ENCODE data around the gene SLC5A7.

Gene SLC5A7

DNA sequence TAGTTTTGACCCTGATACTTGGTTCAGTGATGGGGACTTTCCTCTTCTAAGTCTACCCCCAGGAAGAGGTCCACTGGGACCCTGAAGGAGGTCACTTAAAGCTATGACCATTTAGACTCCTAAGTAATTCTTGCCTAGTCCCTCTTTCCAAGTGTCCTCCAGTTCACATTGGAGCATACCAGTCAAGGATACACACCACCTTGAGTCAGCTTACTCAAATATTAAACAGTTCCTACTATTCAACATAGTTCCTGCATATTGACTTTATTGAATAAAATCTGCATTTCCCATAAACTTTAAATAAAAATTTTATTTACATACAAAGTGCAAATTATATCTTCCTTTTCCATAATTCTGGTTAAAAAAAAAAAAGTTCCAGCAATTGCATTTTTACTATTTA is 36.3 kb downstream of the SLC5A7 start:
- TF ChIP-seq, protein P1, sequence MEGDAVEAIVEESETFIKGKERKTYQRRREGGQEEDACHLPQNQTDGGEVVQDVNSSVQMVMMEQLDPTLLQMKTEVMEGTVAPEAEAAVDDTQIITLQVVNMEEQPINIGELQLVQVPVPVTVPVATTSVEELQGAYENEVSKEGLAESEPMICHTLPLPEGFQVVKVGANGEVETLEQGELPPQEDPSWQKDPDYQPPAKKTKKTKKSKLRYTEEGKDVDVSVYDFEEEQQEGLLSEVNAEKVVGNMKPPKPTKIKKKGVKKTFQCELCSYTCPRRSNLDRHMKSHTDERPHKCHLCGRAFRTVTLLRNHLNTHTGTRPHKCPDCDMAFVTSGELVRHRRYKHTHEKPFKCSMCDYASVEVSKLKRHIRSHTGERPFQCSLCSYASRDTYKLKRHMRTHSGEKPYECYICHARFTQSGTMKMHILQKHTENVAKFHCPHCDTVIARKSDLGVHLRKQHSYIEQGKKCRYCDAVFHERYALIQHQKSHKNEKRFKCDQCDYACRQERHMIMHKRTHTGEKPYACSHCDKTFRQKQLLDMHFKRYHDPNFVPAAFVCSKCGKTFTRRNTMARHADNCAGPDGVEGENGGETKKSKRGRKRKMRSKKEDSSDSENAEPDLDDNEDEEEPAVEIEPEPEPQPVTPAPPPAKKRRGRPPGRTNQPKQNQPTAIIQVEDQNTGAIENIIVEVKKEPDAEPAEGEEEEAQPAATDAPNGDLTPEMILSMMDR (IDR thresholded peaks at IDR 0.05; ENCODE audit: insufficient read depth, low read length, poor library complexity, severe bottlenecking): no peak
- Histone ChIP-seq H3K27me3 (replicated peaks; ENCODE audit: control insufficient read depth, insufficient read depth, low read length) (no peaks in the 10 kb centered on the region), H3K4me3 (replicated peaks; ENCODE audit: low read depth, low read length) (no peak overlapping the region), H3K36me3 (ENCODE audit: control insufficient read depth, insufficient read depth, low read length) (no peaks in the 10 kb centered on the region)
- no peak for DNase-seq (ENCODE audit: extremely low read depth, insufficient read length)

DNA sequence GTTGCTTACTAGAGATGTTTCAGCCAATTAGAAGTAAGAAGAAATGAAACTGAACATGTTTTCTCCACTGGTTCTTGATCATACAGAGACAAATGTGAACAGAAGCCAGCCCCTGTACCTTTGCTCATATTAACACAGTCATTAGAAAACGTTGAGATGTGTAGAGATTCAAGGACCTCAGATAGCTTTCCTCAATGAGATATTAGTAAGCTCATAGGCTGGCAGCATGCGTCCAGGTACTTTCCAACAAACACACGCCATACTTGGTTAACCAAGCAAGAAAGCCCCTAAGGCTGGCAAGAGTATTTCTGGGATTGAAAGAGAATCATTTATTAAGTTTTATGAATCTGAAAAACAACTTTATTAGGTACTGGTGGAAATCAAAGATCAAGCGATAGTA is 37.5 kb downstream of the SLC5A7 start:
- TF ChIP-seq, protein P1 (IDR thresholded peaks at IDR 0.05; ENCODE audit: insufficient read depth, low read length, poor library complexity, severe bottlenecking): no peak
- H3K36me3 ChIP-seq (ENCODE audit: control insufficient read depth, insufficient read depth, low read length): no peaks in the 10 kb centered on the region

GRCh38 chr2:108026092-108026794 is 39.9 kb downstream of the SLC5A7 start:
- TF ChIP-seq, protein P1 (IDR thresholded peaks at IDR 0.05; ENCODE audit: insufficient read depth, low read length, poor library complexity, severe bottlenecking): no peak
- Histone ChIP-seq H3K4me3 (replicated peaks; ENCODE audit: low read depth, low read length) (no peak overlapping the region), H3K27me3 (replicated peaks; ENCODE audit: control insufficient read depth, insufficient read depth, low read length) (no peaks in the 10 kb centered on the region), H3K36me3 (ENCODE audit: control insufficient read depth, insufficient read depth, low read length) (no peaks in the 10 kb centered on the region)
- DNase-seq (ENCODE audit: extremely low read depth, insufficient read length): no peak

More for the DNA sequence above, 37.5 kb downstream of the SLC5A7 start:
- Histone ChIP-seq H3K27me3 (replicated peaks; ENCODE audit: control insufficient read depth, insufficient read depth, low read length) (no peaks in the 10 kb centered on the region), H3K4me3 (replicated peaks; ENCODE audit: low read depth, low read length) (no peak overlapping the region)
- no peak for DNase-seq (ENCODE audit: extremely low read depth, insufficient read length)

DNA sequence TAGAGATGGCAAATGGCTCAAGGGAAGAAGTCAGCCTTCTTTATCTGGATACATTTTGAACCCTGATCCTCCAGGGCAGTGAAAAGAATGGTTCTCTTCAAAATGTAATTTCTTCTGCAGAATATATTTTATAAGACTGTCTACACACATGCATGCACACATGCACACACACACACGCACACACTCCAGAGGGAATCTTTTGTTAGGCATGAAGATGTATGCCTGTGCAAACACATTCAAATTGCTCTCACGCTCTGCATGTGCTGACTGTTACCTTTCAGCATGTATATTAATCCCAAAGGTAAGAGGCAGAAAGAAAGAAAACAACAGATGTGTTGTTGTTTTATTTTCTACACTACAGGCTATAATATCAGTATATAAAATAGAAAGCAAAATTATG is 43.2 kb downstream of the SLC5A7 start:
- Histone ChIP-seq H3K27me3 (replicated peaks; ENCODE audit: control insufficient read depth, insufficient read depth, low read length) (no peaks in the 10 kb centered on the region), H3K36me3 (ENCODE audit: control insufficient read depth, insufficient read depth, low read length) (no peaks in the 10 kb centered on the region), H3K4me3 (replicated peaks; ENCODE audit: low read depth, low read length) (no peak overlapping the region)
- no peak for DNase-seq (ENCODE audit: extremely low read depth, insufficient read length)
- TF ChIP-seq, protein P1 (IDR thresholded peaks at IDR 0.05; ENCODE audit: insufficient read depth, low read length, poor library complexity, severe bottlenecking): no peak

DNA sequence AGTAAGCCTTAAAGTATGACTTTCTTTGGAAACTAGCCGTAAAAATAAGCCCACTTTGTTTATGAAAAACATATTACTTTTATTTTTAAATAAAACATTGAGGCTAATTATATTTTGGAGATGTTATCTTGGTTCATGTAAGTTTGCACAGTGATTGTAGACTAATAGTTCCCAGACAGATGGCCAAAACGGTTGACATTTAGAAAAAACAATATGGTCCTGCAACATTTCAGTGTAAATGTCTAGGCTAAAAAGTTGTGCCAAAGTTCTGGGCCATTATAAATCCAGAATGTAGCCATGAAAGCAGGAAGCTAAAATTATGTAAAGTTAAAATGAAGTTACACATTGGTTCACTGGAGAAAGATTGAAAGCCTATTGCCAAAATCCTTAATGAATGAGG is 43.6 kb downstream of the SLC5A7 start:
- DNase-seq (ENCODE audit: extremely low read depth, insufficient read length): no peak
- Histone ChIP-seq H3K4me3 (replicated peaks; ENCODE audit: low read depth, low read length) (no peak overlapping the region), H3K36me3 (ENCODE audit: control insufficient read depth, insufficient read depth, low read length) (no peaks in the 10 kb centered on the region), H3K27me3 (replicated peaks; ENCODE audit: control insufficient read depth, insufficient read depth, low read length) (no peaks in the 10 kb centered on the region)
- TF ChIP-seq, protein P1 (IDR thresholded peaks at IDR 0.05; ENCODE audit: insufficient read depth, low read length, poor library complexity, severe bottlenecking): no peak

All from GM06990 (cell line).